Neural progenitor cell (in vitro differentiated cells): Measurements from ENCODE around the gene LPAR2. TPM values are rescaled to one million over a fixed set of nuclear protein-coding genes. Genes with fewer than 3 reads are reported as not detected.

Source experiments
- DNase-seq: peaks from one replicate; pipeline ENCODE4 v3.0.0-alpha.2; 2016; ENCODE audit warnings: low spot score
- H2AFZ ChIP-seq: fragments of 200-600 bp; sonication (generic); replicated peaks from 2 replicates; pipeline ENCODE4 v1.6.1; 2016; ENCODE audit warnings: antibody characterized with exemption
- H3F3A ChIP-seq: fragments of 200-600 bp; sonication (generic); 2 replicates; pipeline ENCODE4 v1.6.1; 2016; ENCODE audit warnings: antibody characterized with exemption, low read depth
- H3K27ac ChIP-seq: fragments of 200-600 bp; sonication (generic); 2 replicates; pipeline ENCODE4 v1.5.1; 2016; ENCODE audit warnings: mild to moderate bottlenecking
- H3K27me3 ChIP-seq: fragments of 200-600 bp; sonication (generic); 2 replicates; pipeline ENCODE4 v1.6.1; 2016; ENCODE audit warnings: mild to moderate bottlenecking, moderate library complexity
- H3K36me3 ChIP-seq: fragments of 200-600 bp; sonication (generic); 2 replicates; pipeline ENCODE4 v1.5.1; 2016
- H3K4me1 ChIP-seq: fragments of 200-600 bp; sonication (generic); 2 replicates; pipeline ENCODE4 v1.6.1; 2016; ENCODE audit warnings: mixed run types
- H3K4me2 ChIP-seq: fragments of 200-600 bp; sonication (generic); 2 replicates; pipeline ENCODE4 v1.6.1; 2016
- H3K4me3 ChIP-seq: fragments of 200-600 bp; sonication (generic); 2 replicates; pipeline ENCODE4 v1.5.1; 2016
- H3K79me2 ChIP-seq: fragments of 200-600 bp; sonication (generic); 2 replicates; pipeline ENCODE4 v1.6.1; 2016; ENCODE audit warnings: low read depth
- H3K9ac ChIP-seq: fragments of 200-600 bp; sonication (generic); 2 replicates; pipeline ENCODE4 v1.6.1; 2016
- H3K9me3 ChIP-seq: fragments of 200-600 bp; sonication (generic); 2 replicates; pipeline ENCODE4 v1.5.1; 2016; ENCODE audit warnings: low read depth
- H4K20me1 ChIP-seq: fragments of 200-600 bp; sonication (generic); 2 replicates; pipeline ENCODE4 v1.6.1; 2016; ENCODE audit warnings: low read depth
- H3K27ac Mint-ChIP-seq: 3 replicates; pipeline ENCODE4 v1.8.0; 2021; ENCODE audit warnings: mixed read lengths
- H3K27me3 Mint-ChIP-seq: 2 replicates; pipeline ENCODE4 v1.8.0; 2022; ENCODE audit warnings: low read depth, mild to moderate bottlenecking, inconsistent platforms, moderate library complexity, mixed read lengths; ENCODE audit not compliant: insufficient read depth
- H3K36me3 Mint-ChIP-seq: 3 replicates; pipeline ENCODE4 v1.8.0; 2021; ENCODE audit warnings: mixed read lengths
- H3K4me1 Mint-ChIP-seq: 3 replicates; pipeline ENCODE4 v1.8.0; 2021; ENCODE audit warnings: mixed read lengths
- H3K4me3 Mint-ChIP-seq: 3 replicates; pipeline ENCODE4 v1.8.0; 2021; ENCODE audit warnings: mild to moderate bottlenecking, moderate library complexity, mixed read lengths
- H3K9me3 Mint-ChIP-seq: 3 replicates; pipeline ENCODE4 v1.8.0; 2020; ENCODE audit warnings: mixed read lengths
- CTCF ChIP-seq: fragments of 200-600 bp; sonication (generic); IDR thresholded peaks from 2 replicates; pipeline ENCODE4 v1.5.1; 2017; ENCODE audit warnings: antibody characterized with exemption, mild to moderate bottlenecking
- EZH2 ChIP-seq: fragments of 200-600 bp; sonication (generic); IDR thresholded peaks from 2 replicates; pipeline ENCODE4 v1.6.1; 2017; ENCODE audit warnings: antibody characterized with exemption, mild to moderate bottlenecking, moderate library complexity
- EZH2phosphoT487 ChIP-seq: fragments of 200-600 bp; sonication (generic); IDR thresholded peaks from 2 replicates; pipeline ENCODE4 v1.6.1; 2017; ENCODE audit warnings: antibody characterized with exemption
- total RNA-seq: library from RNA; depleted of rRNA; stranded (reverse); fragments of >200 nt; gene quantifications from 2 replicates; pipeline ENCODE4 v1.2.3, GENCODE V29; 2015; ENCODE audit warnings: low replicate concordance

Gene LPAR2
- total RNA-seq, 1 donor from 2014 or later: 21.2 TPM

GRCh38 chr19:19582471-19582870 lies 45.5 kb downstream of the LPAR2 start:
- H3K27me3 ChIP-seq: no peaks in the 10 kb centered on the region
- no peaks in the 10 kb centered on the region for H3K9me3 ChIP-seq
- H3F3A ChIP-seq: peaks cover 6% of the 10 kb centered on the region
- Mint-ChIP-seq H3K9me3 (no peaks in the 10 kb centered on the region), H3K36me3 (peaks cover 5% of the 10 kb centered on the region), H3K4me1 (peaks cover 16% of the 10 kb centered on the region), H3K27me3 (peaks cover 2% of the 10 kb centered on the region), H3K27ac (no peak overlapping the region), H3K4me3 (no peak overlapping the region)
- H4K20me1 ChIP-seq: no peaks in the 10 kb centered on the region
- H3K36me3 ChIP-seq: no peaks in the 10 kb centered on the region
- no peaks in the 10 kb centered on the region for H3K79me2 ChIP-seq
- H2AFZ ChIP-seq: no peak overlapping the region
- TF ChIP-seq EZH2: no peak
- TF ChIP-seq CTCF: no peak
- TF ChIP-seq EZH2phosphoT487: no peak
- no peak overlapping the region for H3K4me2 ChIP-seq
- DNase-seq: no peak
- H3K27ac ChIP-seq: no peak overlapping the region
- H3K9ac ChIP-seq: no peak overlapping the region
- H3K4me3 ChIP-seq: no peak overlapping the region
- H3K4me1 ChIP-seq: peaks cover 15% of the 10 kb centered on the region

- Histone ChIP-seq H4K20me1 (no peaks in the 10 kb centered on the region), H3K27ac (no peak overlapping the region), H3K36me3 (no peaks in the 10 kb centered on the region), H3K9ac (no peak overlapping the region), H3K27me3 (peaks cover 7% of the 10 kb centered on the region), H3F3A (peaks cover 9% of the 10 kb centered on the region), H3K9me3 (no peaks in the 10 kb centered on the region), H3K4me3 (no peak overlapping the region), H2AFZ (no peak overlapping the region), H3K79me2 (no peaks in the 10 kb centered on the region), H3K4me2 (no peak overlapping the region), H3K4me1 (peaks cover 15% of the 10 kb centered on the region)
- DNase-seq: no peak
- TF ChIP-seq EZH2phosphoT487: no peak
- TF ChIP-seq EZH2: no peak
- no peak for TF ChIP-seq CTCF
- peaks cover 16% of the 10 kb centered on the region for H3K4me1 Mint-ChIP-seq
- H3K27me3 Mint-ChIP-seq: peaks cover 2% of the 10 kb centered on the region
- H3K27ac Mint-ChIP-seq: no peak overlapping the region
- H3K4me3 Mint-ChIP-seq: no peak overlapping the region
- H3K36me3 Mint-ChIP-seq: peaks cover 5% of the 10 kb centered on the region
- H3K9me3 Mint-ChIP-seq: no peaks in the 10 kb centered on the region
These were observed 46.6 kb downstream of the LPAR2 start for GRCh38 chr19:19581391-19581790.

- Mint-ChIP-seq H3K36me3 (peaks cover 1% of the 10 kb centered on the region), H3K4me1 (peaks cover 22% of the 10 kb centered on the region), H3K27ac (no peak overlapping the region), H3K9me3 (no peaks in the 10 kb centered on the region), H3K27me3 (peaks cover 2% of the 10 kb centered on the region), H3K4me3 (no peak overlapping the region)
- Histone ChIP-seq H3K27ac (no peak overlapping the region), H3K79me2 (no peaks in the 10 kb centered on the region), H3K4me2 (no peak overlapping the region), H4K20me1 (peaks cover 6% of the 10 kb centered on the region), H3K9me3 (no peaks in the 10 kb centered on the region), H3F3A (peaks cover 19% of the 10 kb centered on the region), H3K4me3 (no peak overlapping the region), H3K36me3 (no peaks in the 10 kb centered on the region), H3K27me3 (peaks cover 8% of the 10 kb centered on the region), H3K4me1 (peaks cover 20% of the 10 kb centered on the region), H2AFZ (no peak overlapping the region), H3K9ac (no peak overlapping the region)
- TF ChIP-seq CTCF: no peak
- TF ChIP-seq EZH2: no peak
- no peak for TF ChIP-seq EZH2phosphoT487
- DNase-seq: no peak
These were observed 47.6 kb downstream of the LPAR2 start for GRCh38 chr19:19580418-19580817.
